Epithelial cell of esophagus (primary cell): Measurements from ENCODE around the gene TFB1M.

Experiments
- DNase-seq: peaks from one replicate; pipeline ENCODE4 v3.0.0; 2010; ENCODE audit warnings: low read depth
- H3K4me3 ChIP-seq: 2 replicates; pipeline ENCODE4 v1.5.1; 2011; ENCODE audit warnings: mild to moderate bottlenecking, low read length, control low read depth
- TF ChIP-seq, protein P1 (sequence below): IDR thresholded peaks from 2 replicates; pipeline ENCODE4 v1.5.1; 2011; ENCODE audit warnings: low read depth, mild to moderate bottlenecking, low read length, control low read depth, inconsistent platforms; ENCODE audit not compliant: insufficient read depth; ENCODE audit errors: missing control alignments

TFB1M gene

DNA sequence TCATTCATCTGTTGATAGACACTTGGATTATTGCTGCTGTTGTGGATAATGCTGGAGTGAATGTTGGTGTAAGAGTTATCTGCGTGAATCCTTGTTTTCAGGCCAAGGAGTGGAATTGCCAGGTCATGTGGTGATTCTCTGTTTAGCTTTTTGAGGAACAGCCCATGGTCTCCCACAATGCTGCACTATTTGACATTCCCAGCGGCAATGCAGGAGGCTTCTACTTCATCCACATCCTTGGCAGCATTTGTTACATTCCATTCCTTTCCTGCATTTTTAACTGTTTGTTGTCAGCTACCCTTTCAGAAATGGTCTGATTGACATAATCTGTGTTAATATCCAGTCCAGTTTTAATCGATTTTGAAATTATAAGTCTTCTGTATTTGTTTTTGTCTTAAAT is 102.2 kb downstream of the TFB1M start:
- TF ChIP-seq, protein P1, sequence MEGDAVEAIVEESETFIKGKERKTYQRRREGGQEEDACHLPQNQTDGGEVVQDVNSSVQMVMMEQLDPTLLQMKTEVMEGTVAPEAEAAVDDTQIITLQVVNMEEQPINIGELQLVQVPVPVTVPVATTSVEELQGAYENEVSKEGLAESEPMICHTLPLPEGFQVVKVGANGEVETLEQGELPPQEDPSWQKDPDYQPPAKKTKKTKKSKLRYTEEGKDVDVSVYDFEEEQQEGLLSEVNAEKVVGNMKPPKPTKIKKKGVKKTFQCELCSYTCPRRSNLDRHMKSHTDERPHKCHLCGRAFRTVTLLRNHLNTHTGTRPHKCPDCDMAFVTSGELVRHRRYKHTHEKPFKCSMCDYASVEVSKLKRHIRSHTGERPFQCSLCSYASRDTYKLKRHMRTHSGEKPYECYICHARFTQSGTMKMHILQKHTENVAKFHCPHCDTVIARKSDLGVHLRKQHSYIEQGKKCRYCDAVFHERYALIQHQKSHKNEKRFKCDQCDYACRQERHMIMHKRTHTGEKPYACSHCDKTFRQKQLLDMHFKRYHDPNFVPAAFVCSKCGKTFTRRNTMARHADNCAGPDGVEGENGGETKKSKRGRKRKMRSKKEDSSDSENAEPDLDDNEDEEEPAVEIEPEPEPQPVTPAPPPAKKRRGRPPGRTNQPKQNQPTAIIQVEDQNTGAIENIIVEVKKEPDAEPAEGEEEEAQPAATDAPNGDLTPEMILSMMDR, result no peak
- DNase-seq, result no peak
- H3K4me3 ChIP-seq, result no peak overlapping the region

DNA sequence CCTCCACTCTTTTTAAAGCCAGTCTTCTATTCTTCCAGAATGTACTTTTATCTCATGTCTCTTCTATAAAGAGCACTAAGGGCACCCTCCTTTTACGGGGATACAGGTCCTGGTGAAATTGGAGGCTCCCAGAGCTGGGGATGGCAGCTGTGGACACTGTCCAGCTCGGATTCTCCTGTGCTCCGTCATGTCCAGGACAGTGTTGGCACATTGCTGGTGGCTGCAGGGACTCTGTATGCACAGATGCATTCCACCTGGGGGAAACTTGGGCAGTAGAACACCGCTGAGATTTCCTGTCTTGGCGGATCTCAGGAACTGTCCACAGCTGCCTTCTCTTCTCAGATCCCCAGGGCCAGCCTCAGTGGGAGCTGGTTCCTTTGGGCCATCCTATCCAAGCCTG is 107.1 kb downstream of the TFB1M start:
- H3K4me3 ChIP-seq, result no peak overlapping the region
- TF ChIP-seq, protein P1, result no peak
- DNase-seq, result no peak
